CD4-positive, alpha-beta T cell (primary cell): ENCODE results near the gene TSC22D3. TPM values are rescaled to one million over a fixed set of nuclear protein-coding genes. Genes with fewer than 3 reads are reported as not detected.
A peak's percentile ranks its signal among the peaks of the same experiment; 100 is the strongest.
"Not testable (repeated sequence)": the region's sequence is repeated elsewhere in the genome, so short reads cannot be mapped to it uniquely, and the experiment has no call there.

Experiments used
- ATAC-seq: fragments of 200-7000 bp; cut with Tn5 transposase; one replicate; pipeline ENCODE4 v1.10.0; 2022; ENCODE audit warnings: mild to moderate bottlenecking; ENCODE audit not compliant: poor library complexity
- CTCF ChIA-PET: fragments of 350-600 bp; sonication (Branson Sonifier 250); formaldehyde crosslinking; loops from one replicate; lab custom pipeline; 2021; ENCODE audit warnings: antibody characterized with exemption, inconsistent platforms; lab: Charles Lee
- POLR2A ChIA-PET: fragments of 350-600 bp; sonication (Branson Sonifier 250); formaldehyde crosslinking; loops from one replicate; lab custom pipeline; 2021; ENCODE audit warnings: antibody characterized with exemption, inconsistent platforms; lab: Charles Lee
- DNase-seq, 14 experiments: peaks; one replicate each; pipeline ENCODE4 v3.0.0-alpha.2; 2013 to 2020; ENCODE audit warnings: mixed read lengths in 2 of 14
- H3K27ac ChIP-seq, 2 donors: one replicate each; pipeline versions ENCODE4 v1.5.1 to v1.7.0; 2013; ENCODE audit warnings: low read length in 2 of 2, low read depth in 1 of 2, mild to moderate bottlenecking in 1 of 2
- H3K27me3 ChIP-seq, 2 experiments: 1 replicate in 1 of 2; 2 replicates in 1 of 2; pipeline versions ENCODE4 v1.6.1 to v1.7.0; 2013; ENCODE audit warnings: low read length in 2 of 2, control low read depth in 1 of 2, mild to moderate bottlenecking in 1 of 2, moderate library complexity in 1 of 2; ENCODE audit not compliant: insufficient read depth in 2 of 2, control insufficient read depth in 1 of 2
- H3K36me3 ChIP-seq: one replicate; pipeline ENCODE4 v1.6.1; 2013; ENCODE audit warnings: low read length, control low read depth; ENCODE audit not compliant: insufficient read depth
- H3K4me1 ChIP-seq: one replicate; pipeline ENCODE4 v1.6.1; 2013; ENCODE audit warnings: low read length, control low read depth; ENCODE audit not compliant: insufficient read depth
- H3K4me3 ChIP-seq: one replicate; pipeline ENCODE4 v1.5.1; 2013; ENCODE audit warnings: mild to moderate bottlenecking, low read length, moderate library complexity
- H3K9me3 ChIP-seq, 2 experiments: 1 replicate in 1 of 2; 2 replicates in 1 of 2; pipeline versions ENCODE4 v1.6.1 to v1.7.0; 2013; ENCODE audit warnings: low read length in 2 of 2, mild to moderate bottlenecking in 2 of 2, control low read depth in 1 of 2, moderate library complexity in 1 of 2; ENCODE audit not compliant: control insufficient read depth in 1 of 2, insufficient read depth in 1 of 2
- H3K27ac Mint-ChIP-seq: one replicate; pipeline ENCODE4 v1.8.0; 2020; ENCODE audit warnings: mixed read lengths
- H3K27me3 Mint-ChIP-seq: one replicate; pipeline ENCODE4 v1.8.0; 2021; ENCODE audit warnings: mixed read lengths
- H3K36me3 Mint-ChIP-seq: one replicate; pipeline ENCODE4 v1.8.0; 2021; ENCODE audit warnings: low read depth, mixed read lengths
- H3K4me1 Mint-ChIP-seq: one replicate; pipeline ENCODE4 v1.8.0; 2021; ENCODE audit warnings: low read depth, mixed read lengths
- H3K4me3 Mint-ChIP-seq: one replicate; pipeline ENCODE4 v1.8.0; 2020; ENCODE audit warnings: mild to moderate bottlenecking, mixed read lengths
- H3K9me3 Mint-ChIP-seq: one replicate; pipeline ENCODE4 v1.8.0; 2020; ENCODE audit warnings: mixed read lengths
- intact Hi-C, 2 experiments: fragments of 100-400 bp; cut with DNase I in 1 of 2; cut with micrococcal nuclease in 1 of 2; formaldehyde crosslinking; loops; one replicate each; pipeline versions ENCODE4 v1.15.1 to v1.9.0; 2023 to 2025; cut with DNase I, micrococcal nuclease
- total RNA-seq, 174 experiments: library from RNA in 2 of 174; stranded (reverse) in 2 of 174; gene quantifications; one replicate each; pipeline ENCODE4 v1.2.3 and lab custom pipeline; 2021 to 2026
- TF ChIP-seq, protein P1 (sequence below): fragments of 200-600 bp; IDR thresholded peaks from one replicate; pipeline ENCODE4 v1.8.0; 2022; ENCODE audit warnings: antibody characterized with exemption, mild to moderate bottlenecking

TSC22D3 gene
- total RNA-seq, 2 experiments from 2014 or later: 3,132 to 3,144 TPM

DNA sequence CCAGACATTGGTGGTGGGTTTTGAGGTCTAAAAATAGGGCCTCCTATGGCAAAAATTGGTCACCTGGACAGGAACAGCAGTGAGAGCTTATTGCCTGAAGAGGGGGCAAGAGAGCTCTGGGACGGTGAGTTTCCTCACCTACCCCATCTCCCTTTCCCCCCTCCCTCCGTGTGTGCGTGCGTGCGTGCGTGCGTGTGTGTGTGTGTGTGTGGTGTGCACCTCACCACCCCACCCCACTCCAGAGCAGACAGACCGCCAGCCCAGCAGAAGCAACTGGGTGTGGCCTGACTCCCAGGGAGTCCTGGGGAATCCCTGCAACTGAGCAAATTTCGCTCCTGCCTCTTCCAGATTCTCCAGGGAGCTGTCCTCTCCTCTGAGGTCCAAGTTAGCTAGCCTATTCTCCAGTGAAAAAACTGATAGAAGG, 102.6 kb downstream of the TSC22D3 start:
- DNase-seq: peak; percentile 67 to 94 (median 78)
- Mint-ChIP-seq H3K9me3 (no peaks in the 10 kb centered on the region), H3K4me1 (peaks cover 51% of the 10 kb centered on the region), H3K36me3 (peaks cover 5% of the 10 kb centered on the region), H3K4me3 (peak overlapping the region; percentile 87), H3K27me3 (no peaks in the 10 kb centered on the region), H3K27ac (peak overlapping the region; percentile 99)
- Histone ChIP-seq H3K36me3 (no peaks in the 10 kb centered on the region), H3K4me1 (peaks cover 59% of the 10 kb centered on the region), H3K27me3 (no peaks in the 10 kb centered on the region), H3K27ac (peak overlapping the region; percentile 97 to 98), H3K4me3 (peak overlapping the region; percentile 33), H3K9me3 (no peaks in the 10 kb centered on the region)
- ATAC-seq: peak; percentile 45
- ChIA-PET CTCF (interaction anchor here (0.6 to 8.0 kb wide), 20 partner anchors 8 to 155 kb away, joined by 3 to 261 read pairs (median 5); partner anchors contain the start of genes NCBP2L, PRPS1 and TSC22D3), POLR2A (interaction anchor here (0.5 to 18.0 kb wide), 13 partner anchors 12 to 418 kb away, joined by 3 to 754 read pairs (median 8); partner anchors contain the start of genes ATG4A, MID2, NCBP2L and PRPS1)
- intact Hi-C loops: loop anchor here (1.0 kb wide), 2 partner anchors 44 to 103 kb away; no protein-coding TSS in a partner anchor
- TF ChIP-seq, protein P1, sequence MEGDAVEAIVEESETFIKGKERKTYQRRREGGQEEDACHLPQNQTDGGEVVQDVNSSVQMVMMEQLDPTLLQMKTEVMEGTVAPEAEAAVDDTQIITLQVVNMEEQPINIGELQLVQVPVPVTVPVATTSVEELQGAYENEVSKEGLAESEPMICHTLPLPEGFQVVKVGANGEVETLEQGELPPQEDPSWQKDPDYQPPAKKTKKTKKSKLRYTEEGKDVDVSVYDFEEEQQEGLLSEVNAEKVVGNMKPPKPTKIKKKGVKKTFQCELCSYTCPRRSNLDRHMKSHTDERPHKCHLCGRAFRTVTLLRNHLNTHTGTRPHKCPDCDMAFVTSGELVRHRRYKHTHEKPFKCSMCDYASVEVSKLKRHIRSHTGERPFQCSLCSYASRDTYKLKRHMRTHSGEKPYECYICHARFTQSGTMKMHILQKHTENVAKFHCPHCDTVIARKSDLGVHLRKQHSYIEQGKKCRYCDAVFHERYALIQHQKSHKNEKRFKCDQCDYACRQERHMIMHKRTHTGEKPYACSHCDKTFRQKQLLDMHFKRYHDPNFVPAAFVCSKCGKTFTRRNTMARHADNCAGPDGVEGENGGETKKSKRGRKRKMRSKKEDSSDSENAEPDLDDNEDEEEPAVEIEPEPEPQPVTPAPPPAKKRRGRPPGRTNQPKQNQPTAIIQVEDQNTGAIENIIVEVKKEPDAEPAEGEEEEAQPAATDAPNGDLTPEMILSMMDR: peak; percentile 58

DNA sequence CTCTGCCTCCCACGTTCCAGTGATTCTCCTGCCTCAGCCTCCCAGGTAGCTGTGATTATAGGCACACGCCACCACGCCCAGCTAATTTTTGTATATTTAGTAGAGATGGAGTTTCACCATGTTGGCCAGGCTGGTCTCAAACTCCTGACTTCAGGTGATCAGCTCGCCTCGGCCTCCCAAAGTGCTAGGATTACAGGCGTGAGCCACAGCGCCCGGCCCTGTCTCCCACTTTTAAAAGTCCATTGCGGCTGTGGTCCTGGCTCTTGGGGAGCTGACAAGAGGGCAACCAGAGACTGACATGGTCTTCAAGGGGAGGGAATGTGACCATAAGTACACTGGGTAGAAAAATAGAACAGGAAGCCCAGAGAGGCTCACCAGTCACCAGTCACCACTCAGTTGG, 104.3 kb downstream of the TSC22D3 start:
- H3K4me1 ChIP-seq: peaks cover 42% of the 10 kb centered on the region
- H3K27ac Mint-ChIP-seq, intact Hi-C loops, H3K27me3 ChIP-seq, H3K9me3 ChIP-seq, DNase-seq, H3K9me3 Mint-ChIP-seq, H3K27ac ChIP-seq, H3K4me3 ChIP-seq, H3K36me3 ChIP-seq, H3K4me3 Mint-ChIP-seq, ATAC-seq, H3K27me3 Mint-ChIP-seq: not testable (repeated sequence)
- H3K4me1 Mint-ChIP-seq: peaks cover 49% of the 10 kb centered on the region
- H3K36me3 Mint-ChIP-seq: peaks cover 14% of the 10 kb centered on the region
- ChIA-PET CTCF (interaction anchor here (0.7 to 1.0 kb wide), 2 partner anchors 11 to 41 kb away, joined by 3 read pairs; no protein-coding TSS in a partner anchor), POLR2A (interaction anchor here (0.7 to 18.0 kb wide), 2 partner anchors 42 to 55 kb away, joined by 3 to 754 read pairs; no protein-coding TSS in a partner anchor)

DNA sequence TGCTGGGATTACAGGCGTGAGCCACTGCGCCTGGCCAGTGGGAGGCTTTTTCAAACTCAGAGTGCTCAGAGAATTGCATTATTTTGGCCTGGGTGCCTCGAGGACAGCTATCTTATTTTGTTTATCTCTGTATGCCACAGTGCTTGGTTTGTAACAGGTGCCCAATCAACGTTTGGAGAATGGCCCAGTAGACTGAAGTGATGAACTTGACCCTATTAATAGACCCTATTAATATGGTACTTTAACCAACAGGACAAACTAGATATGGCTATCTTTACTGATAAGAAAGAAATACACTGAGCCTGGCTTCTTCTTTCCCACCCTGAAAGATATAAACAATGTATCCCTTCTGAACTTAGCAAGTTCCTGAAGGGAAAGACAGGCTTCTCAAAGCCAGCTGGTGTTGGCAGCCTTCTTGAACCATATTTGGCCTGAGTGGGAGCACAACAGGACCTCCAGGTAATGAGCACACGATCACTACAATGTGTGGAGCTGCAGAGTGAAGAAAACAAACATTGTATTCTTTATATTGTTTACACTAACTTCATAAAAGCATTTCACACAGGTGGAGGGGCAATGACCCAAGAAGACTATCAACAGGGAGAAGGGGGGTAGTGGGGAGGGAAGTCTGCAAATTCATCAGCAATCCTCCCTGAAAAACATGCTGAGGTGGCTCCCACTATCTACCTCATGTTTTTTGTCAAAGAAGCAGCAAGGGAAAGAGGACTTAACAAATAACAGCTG, 105.5 kb downstream of the TSC22D3 start:
- no peak for DNase-seq
- Mint-ChIP-seq H3K9me3 (no peaks in the 10 kb centered on the region), H3K4me3 (no peak overlapping the region), H3K36me3 (peaks cover 14% of the 10 kb centered on the region), H3K27ac (peak overlapping the region; percentile 66), H3K27me3 (no peaks in the 10 kb centered on the region), H3K4me1 (peaks cover 37% of the 10 kb centered on the region)
- Histone ChIP-seq H3K4me1 (peaks cover 30% of the 10 kb centered on the region), H3K9me3 (no peaks in the 10 kb centered on the region), H3K27ac (no peak overlapping the region), H3K27me3 (no peaks in the 10 kb centered on the region), H3K36me3 (no peaks in the 10 kb centered on the region), H3K4me3 (no peak overlapping the region)
- TF ChIP-seq, protein P1: no peak
- intact Hi-C loops: no loop called here
- CTCF ChIA-PET: interaction anchor here (0.7 to 1.4 kb wide), 6 partner anchors 10 to 107 kb away, joined by 3 to 4 read pairs (median 3); partner anchors contain the start of gene NCBP2L
- POLR2A ChIA-PET: interaction anchor here (1.2 to 18.0 kb wide), 2 partner anchors 42 to 43 kb away, joined by 3 to 754 read pairs; partner anchors contain the start of gene PRPS1
- ATAC-seq: no peak
